Measurements from ENCODE around the gene THADA.
"Not testable (repeated sequence)": the region's sequence is repeated elsewhere in the genome, so short reads cannot be mapped to it uniquely, and the experiment has no call there.

Gene THADA

DNA sequence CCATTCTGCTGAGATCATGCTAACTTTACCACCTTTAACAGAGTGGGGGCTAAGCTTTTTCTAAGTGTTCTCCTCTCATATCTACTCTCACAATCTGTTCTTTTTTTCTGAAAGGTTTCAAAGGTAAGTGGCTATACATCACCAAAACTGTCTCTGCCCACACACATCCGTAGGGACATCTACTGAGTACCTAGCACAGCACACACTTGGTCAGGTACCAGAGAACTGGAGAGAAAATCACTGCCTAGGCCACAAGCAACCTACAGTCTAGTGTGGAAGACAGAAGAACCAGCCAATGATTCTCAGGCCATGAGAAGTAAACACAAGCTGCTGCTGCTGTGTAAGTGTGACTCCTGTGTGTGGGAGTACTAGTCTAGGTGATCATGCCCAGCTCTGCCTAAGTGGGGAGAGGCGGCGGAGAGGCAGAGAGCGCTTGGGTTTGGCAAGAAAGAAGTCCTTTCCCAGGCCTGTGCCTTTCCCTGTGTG is 193.3 kb downstream of the THADA start:
- no peak for DNase-seq

DNA sequence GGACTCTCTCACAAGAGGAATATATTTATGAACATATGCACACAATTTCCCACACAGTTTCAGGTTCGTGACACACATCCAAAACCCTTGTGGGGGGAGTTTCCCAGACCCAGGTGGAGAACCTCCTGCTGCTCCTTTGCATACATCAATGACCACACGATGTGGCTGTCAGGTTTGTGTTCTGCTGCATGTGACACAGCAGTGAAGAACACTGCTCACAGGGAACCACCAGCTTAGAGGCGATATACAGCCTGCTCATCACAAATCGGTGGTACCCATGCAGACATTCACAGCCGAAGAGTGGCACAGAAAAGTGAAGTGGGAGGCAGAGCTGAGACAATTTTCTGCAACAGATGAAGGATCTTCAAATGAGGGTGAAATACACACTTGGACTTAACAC is 193.8 kb downstream of the THADA start:
- peak; percentile 44 for DNase-seq

DNA sequence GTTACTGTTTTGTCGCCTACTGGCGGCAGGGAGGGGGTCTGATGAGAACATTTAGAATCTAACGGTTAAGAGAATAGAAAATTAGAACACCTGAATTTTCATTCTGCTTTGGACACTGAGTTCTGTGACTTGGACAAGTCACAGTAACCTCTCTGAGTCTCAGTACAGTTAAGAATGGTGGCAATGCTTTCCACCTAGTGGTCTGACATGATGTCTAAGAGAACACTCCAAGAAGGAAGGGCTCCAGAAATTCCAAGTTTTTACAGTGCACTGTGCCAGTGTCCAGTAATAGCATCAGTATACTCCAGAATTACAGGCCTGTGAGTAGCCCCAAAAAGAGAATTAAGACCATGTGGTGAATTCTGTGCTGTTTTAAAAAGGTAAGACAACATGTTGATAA is 195.3 kb downstream of the THADA start:
- no peak for DNase-seq

DNA sequence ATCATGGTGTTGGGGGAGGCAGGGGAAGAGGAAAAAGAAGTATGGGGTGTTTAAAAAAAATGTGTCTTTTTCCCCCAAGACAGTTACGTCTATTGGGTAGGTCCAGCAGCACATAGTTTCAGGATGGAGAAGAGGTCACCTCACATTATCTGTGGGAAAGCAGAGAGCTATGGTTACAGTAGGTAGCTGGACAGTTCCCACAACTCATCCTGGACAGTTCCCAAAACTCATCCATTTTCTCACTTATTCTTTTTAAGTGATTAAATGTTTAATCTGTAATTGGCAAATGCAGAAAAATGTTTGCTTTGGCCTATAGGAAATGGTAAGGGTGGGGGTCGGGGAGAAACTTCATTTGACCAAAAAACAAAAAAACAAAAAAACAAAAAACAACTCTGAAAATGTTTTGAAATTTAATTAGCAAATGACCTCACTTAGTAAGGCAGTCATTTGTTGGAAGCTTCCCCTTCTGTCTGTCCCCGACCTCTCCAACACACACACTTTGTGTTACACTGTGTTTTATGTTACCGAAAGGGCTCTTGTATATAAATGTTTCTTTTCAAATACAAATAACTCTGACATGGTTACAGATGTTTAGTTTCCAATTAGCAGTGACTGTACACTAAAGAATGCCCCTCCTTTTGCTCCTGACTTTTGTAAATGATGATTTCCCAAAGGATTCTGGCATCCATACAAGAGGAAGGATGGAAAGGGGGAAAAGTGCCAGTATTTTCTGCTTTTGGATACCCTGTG is 196.1 kb downstream of the THADA start:
- DNase-seq = no peak

DNA sequence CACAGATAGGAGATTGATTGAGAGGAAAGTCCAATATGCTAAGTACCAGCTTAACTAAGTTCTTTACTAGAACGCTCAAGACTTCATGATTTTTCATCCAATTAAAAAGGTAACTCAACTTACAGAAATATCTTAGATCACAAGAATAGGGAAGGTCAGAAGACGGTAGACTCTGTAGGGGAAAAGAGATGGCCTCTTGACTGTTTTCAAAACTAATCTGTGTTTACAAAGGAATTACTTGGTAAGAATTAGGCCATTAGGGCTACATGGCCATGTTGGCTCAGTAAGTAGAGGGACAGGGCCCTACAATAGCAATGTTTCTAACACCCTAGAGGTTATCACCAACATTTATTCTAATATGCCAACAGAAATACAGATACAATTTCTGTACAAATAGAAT is 196.7 kb downstream of the THADA start:
- DNase-seq = no peak

DNA sequence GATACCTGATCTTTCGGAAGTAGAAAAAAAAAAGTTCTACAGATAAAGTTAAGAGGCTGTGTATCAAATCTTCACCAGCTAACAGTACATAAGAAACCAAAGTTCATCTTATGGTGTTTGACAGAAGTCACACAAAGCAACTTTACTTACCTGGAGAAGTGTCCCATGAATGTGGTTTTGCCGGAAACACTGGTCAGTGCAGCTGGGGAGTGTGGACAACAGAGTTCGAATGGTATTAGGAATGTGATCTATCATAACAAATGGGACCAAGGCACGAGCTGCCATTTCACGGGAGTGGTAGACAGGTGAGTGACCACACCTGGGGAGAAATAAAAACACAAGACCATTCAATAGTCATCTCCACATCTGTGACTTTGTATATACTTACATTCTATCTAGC is 198.0 kb downstream of the THADA start:
- no peak for DNase-seq

DNA sequence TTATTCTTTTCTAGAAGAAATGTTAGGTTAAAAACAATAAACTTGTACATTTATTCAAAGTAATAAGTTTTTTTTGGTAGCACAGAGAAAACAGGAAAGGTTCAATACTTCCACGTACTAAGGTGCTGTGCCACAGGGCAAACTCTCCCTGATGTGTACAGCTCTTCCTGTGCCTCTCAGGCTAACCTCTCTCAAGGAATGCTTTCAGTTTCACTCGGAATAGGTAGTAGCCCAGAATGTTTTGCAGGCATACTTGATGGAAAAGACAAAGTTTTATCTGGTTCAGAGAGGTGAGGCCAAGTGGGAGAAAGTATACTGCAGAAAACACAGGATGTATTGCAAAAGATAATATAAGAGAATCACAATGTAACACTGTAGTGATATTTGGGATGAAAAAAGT is 198.4 kb downstream of the THADA start:
- DNase-seq = no peak

DNA sequence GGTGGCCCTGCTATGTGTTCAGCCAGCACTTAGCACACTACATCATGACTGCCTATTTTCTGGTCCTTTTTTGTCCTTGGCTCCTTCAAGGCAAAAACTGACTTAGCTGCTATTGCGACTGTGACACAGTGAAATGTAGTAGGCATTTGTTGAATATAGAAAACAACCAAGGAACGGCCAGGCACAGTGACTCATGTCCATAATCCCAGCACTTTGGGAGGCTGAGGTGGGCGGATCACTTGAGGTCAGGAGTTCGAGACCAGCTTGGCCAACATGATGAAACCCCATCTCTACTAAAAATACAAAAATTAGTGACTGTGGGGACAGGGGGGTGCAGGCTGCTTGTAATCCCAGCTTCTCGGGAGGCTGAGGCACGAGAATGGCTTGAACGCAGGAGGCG is 199.5 kb downstream of the THADA start:
- not testable (repeated sequence) for DNase-seq

DNA sequence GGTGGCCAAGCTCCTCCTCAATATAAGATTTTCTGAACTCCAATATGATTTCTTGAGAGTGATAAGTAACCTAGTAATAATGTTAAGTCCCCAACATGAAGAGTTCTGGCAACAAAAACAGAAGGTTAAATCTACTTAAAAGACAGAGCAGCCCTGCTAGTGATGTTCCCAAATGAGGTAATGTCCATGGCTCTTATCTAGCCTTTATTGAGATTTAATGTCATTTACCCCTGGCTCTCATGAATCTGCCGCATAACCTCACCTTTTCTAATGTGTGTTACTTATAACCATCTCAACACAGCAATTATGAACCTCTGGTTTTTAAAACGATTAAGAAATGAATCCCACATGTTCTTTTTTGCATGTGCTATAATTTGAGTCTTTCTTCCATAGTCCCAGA is 201.9 kb downstream of the THADA start:
- no peak for DNase-seq

DNA sequence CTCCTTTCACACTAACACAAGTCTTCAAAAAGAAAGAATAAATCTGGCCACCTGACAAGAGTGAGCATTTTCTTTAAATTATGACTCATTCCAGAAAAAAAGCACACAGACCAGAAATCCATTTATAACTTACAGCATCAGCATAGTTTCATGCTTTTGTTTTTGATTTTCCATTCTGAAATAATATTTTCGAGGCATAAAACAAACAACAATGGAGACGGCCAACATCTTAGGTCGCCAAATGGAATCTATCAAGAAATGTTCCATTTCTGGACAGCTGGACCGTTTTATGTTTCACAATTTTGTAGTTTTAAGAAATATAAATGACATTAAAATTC is 204.0 kb downstream of the THADA start:
- no peak for DNase-seq

DNA sequence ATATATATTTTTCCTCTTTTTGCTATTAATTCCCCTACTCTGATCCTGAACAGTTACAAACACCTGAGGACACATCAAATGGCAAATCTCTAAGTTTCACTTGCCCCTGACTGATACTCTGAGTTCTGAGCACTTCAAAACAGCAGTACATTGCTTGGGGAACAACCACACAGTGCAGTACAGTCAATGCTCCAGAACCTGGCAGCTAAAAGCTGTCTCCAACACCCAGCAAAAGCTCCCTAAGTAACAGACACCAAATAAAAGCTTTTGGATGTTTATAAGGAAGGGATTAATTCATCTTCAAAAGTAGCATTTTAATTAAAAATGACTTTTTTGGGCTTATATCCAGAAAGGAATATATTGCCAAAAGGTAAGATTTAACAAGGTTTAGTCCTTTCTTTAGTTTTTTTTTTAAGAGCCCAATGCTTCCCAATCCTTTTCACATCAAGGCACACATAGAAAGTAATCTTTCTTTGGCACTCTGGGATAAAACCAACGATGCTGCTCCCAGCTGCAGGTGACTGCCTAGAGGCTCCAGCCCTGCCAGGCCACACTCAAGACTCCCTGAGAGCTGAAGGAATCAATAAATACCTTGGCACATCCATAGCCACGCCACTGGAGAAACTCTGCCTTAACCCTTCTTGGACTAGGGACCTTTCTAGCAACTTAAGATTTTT is 204.5 kb downstream of the THADA start:
- no peak for DNase-seq

DNA sequence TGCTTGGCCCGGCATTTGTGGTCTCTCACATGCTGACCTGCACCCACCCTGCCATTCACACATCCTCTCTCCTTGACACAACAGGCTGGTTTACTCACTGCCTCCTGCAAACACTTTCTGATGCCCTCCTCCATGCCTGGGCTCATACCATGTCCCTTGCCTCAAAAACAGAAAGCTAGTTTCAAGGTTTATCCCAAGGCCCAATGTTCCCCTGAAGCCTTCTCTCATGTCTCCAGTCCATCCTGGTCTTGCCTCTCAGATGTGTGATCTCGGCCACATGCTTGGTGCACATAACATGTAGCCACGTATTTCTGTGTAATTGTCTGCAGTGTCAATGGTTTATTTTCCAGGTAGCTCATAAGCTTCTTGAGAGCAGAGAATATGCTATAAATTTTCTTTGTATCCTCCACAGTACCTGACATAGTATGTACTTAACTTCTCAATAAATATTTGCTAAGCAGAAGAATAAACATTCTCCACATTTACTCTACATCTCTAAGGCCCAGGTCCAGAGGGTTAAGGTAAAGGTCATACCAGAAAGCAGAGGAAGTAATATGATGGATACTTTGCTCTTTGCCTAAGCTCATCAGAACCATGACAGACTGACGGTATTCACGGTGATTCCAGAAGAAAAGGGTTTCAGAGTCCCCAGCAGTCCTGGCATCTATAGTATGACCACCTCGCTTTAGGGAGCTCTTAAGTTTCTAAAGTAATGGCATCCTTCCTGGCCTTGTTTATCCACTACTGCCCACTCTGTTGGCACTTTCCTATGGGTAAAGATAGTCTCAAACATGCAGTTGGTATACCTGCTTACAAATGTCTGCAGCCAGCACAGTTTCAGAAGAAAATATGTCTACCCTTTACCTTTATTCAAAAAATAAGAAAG is 206.0 kb downstream of the THADA start:
- DNase-seq = no peak

DNA sequence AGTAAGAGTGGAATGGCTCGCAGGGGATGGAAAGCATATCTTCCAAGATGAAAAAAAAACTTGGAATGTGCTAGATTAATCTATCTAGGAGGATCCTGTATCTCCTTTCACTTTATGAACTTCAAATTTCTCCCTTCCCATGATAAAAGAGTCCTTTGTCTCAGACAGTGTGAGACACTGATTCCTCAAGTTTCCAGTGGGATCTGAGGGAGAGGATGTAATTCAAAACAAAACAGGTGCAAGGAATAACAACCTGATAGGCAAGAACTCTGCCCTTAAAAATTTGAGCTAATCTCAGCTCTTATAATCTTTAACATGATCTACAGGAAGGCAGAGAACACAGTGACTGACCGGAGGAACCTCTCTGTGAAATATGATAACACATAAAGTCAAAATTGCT is 207.5 kb downstream of the THADA start:
- no peak for DNase-seq

DNA sequence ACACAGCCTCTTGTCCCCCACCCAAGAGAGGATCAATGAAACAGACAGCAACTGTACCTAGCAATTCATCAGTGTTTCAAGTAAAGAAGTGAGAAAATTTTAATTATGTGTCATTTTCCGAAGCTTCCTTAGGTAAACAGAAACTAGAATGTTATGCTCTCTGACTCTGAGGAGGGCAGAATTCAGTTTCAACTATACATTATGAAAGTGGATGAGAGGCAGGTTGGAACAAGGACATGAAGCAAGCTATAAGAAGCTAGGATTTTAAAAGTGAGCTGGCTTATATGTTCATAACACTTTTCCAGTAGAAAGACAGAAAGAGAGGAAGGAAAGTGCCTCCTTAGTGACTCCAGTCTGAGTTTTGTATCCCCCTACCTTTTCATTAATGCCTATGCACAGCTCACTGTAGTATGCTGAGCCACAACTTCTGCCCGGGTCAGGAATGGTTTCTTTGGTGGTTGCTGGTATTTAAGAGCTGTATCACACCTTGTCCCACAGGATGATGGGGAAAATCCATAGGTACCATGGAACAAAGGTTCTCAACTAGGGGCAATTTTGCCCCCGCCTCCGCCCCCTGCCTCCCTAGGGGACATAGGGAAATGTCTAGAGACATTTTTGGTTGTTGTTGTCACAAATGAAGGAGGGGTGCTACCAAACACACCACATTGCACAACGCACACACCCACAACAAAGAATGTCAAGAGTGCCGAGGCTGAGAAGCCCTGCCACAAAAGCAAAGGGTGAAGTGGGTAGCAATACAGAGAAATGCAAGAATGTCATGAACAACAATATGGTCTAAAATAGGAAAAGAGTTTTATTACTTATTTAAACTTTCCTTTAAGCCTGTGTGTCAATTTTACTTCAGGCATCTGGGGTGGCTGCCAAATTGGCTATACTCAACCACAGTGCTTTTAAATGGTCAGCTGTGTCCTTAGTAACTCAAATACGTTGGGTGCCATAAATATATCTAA is 208.5 kb downstream of the THADA start:
- DNase-seq = no peak

DNA sequence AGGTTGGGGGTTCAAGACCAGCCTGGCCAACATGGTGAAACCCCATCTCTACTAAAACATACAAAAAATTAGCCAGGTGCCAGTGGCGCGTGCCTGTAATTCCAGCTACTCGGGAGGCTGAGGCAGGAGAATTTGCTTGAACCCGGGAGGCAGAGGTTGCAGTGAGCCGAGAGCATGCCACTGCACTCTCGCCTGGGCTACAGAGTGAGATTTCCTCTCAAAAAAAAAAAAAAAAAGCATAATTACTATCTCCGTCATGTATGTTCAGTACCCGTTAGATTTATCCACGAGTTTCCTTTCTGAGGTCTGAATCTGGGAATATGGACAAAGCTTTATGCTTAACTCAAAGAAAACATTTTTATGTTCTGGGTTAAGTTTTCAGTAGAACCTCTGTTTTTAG is 209.2 kb downstream of the THADA start:
- DNase-seq = not testable (repeated sequence)

DNA sequence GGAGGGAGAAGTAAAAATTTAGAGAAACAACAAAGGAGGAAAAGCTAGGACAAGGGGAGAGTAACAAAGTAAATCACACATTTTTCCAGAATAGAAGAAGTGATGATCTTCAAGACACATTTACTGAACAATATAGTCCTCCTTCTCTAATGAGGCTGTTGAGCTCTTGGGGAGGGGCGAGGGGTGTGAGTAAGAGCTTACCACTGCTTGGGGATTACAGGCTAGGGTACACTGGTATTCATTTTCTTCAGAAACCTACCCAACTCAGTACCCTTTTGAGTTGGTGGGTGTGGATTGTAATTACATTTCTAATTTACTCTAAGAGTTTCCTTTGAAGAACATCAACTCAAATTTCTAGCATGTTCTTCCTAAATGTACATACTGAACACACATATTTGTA is 211.7 kb downstream of the THADA start:
- DNase-seq = no peak

DNA sequence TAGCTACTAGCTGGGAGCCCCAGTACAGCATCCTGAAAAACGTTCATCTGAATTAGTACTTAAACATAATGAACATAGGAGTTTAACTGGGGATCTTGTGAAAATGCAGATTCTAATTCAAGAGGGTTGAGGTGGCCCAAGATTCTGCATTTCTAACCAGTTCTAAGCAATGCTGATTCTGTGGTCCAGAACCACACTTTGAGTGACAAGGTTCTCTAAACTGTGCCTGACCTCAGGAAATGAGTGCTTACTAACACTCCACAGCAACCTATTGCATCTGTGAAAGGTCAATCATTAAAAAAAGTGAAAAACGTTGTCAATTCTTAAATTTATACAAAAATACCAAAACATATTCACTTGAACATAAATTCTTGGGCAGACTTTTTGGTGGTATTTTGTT is 212.3 kb downstream of the THADA start:
- DNase-seq = no peak

DNA sequence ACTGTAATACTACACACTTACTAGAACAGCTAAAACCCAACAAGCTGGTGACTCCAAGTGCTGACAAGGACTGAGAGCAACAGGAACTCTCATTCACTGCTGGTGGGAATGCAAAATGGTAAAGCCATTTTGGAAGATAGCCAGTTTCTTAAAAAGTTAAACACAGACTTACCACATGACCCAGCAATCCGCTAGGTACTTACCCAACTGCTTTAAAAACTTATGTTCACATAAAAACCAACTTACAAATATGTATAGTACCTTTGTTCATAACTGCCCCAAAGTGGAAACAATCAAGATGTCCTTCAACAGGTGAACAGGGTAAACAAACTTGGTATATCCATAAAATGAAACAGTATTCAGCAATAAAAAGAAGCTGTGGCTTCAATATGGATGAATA is 216.3 kb downstream of the THADA start:
- DNase-seq = no peak

DNA sequence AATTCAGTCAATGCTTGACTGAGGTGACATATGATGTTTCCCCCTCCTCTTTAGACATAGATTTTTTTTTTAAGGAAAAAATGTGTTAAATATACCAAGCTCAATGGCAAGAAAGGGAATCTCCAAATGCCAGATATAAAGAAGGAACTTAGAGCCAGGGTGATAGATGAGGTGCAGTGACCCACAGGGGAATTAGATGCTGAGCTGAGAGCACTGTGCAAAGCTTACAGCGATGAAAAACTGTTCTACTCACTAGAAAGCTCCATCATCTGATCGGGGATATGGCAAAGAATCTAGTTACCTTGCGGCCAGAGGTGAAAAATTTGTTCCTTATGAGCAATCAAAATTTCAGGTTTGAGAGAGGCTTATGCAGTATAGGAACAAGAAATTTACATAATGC is 218.5 kb downstream of the THADA start:
- no peak for DNase-seq

DNA sequence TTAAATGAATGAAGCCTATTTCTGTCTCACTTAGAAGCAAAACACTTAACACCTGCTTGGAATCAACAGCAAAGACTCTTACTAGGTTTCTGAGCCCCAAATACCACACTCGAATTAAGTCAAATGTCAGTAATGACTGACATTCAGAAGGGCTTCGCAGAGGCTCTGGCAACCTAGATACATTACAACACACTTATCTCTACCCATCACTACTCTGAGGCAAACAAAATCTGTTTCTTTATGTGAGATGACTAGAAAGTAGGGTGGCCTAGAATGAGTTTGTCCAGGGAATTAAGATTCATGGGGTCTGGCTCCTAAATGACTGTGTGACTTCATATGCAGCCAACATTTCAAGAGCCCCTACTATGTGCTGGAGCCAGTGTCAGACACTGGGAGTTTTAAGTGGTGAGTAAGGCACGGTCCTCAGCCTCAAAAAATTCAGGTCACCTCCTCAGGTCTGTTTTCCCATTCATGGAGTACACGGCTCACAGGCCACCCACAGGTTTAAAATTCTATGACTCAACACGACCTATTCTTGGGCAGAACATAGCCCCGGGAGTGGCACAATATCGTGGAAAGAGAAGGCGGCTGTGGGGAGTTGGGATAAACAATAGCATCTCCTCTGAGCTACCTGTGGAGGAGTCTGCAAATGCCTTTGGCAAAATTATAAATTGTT is 219.2 kb downstream of the THADA start:
- DNase-seq = no peak

DNA sequence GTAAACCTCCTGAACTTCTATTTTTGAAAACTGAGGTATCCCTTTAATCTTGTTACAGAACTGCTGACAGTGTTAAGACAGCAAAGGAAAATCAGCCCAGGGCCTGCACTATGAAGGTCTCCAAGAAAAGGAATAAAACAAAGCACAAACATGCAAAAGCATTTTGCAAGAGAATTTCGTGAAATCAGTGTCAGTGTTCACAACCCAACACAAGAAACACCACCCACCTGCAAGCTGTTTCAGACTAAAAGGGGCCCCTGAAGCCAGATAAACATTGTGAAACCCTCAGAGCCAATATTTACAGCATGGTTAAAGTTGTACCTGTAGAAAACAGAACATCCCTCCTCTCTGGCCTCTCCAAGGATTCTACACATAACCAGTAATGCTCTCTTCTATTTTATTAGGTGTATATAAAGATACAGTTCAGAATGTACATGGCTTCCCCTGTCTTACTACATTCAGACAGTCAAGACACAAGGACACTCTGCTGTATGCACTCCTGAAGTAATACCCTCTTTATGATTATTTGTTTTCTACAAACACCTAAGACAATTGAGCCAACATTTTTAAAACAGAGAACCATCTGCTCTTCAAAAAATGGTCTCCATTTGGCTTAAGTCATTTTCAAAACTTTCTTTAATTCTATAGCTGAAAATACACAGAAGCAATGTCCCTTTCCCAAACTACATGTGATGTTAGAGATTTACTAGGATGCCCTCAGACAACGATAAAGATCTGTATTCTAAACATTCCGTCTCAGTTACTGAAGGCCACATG is 219.9 kb downstream of the THADA start:
- DNase-seq = no peak

All from stimulated activated CD8-positive, alpha-beta memory T cell treated with anti-CD3 and anti-CD28 coated beads, Interleukin-4, amount 100 ng/mL, for 48 hours (primary cell).